GM18909 (cell line): Measurements from ENCODE around the gene DIS3.
"Not testable (repeated sequence)": the region's sequence is repeated elsewhere in the genome, so short reads cannot be mapped to it uniquely, and the experiment has no call there.

ENCODE experiments used
- ATAC-seq: cut with Tn5 transposase; IDR thresholded peaks from one replicate; pipeline ENCODE4 v1.9.1; 2021; ENCODE audit warnings: mild to moderate bottlenecking; ENCODE audit not compliant: unreplicated experiment, poor library complexity

Gene DIS3

DNA sequence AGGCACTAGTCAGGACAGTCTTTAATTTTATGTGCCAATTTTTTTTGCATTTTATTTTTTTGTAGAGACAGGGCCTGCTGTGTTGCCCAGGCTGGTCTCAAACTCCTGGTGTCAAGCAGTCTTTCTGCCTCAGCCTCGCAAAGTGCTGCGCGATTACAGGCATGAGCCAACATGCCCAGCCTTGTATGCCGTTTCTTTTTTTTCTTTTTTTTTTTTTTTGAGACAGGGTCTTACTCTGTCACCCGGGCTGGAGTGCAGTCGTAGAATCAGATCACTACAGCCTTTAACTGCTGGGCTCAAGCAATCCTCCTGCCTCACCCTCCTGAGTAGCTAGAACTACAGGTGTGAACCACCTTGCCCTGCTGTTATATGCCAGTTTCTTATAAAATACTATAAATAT, 27.6 kb downstream of the DIS3 start:
- ATAC-seq: no peak

DNA sequence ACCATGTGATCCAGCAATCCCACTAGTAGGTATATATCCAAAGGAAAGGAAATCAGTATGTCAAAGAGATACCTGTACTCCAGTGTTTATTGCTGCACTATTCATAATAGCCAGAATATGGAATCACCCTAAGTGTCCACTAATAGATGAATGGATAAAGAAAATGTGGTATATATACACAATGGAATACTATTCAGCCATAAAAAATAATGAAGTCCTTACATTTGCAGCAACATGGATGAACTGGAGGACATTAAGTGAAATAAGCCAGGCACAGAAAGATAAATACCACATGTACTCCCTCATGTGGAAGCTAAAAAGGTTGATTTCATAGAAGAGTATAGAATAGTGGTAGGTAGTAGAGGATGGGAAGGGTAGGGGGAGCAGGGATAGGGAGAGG, 30.5 kb downstream of the DIS3 start:
- ATAC-seq: no peak

DNA sequence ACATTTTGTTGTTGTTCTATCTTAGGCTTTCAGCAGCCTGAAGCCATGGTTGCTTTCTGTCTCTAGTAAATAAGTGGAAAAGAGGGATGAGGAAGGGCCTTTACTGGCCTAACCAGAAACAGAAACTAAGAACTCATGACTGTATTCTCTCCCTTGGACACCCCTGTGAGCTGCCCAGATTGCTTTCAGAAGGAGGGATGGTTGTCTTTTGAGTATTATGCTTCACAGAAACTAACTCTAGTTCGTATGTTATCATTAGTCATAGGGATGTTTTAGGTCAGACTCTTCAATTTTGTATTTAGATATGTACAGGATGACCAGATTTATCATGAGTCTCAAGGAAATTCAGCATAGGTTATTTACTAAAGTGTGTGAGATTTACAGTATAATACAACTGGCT, 36.4 kb downstream of the DIS3 start:
- ATAC-seq: no peak

DNA sequence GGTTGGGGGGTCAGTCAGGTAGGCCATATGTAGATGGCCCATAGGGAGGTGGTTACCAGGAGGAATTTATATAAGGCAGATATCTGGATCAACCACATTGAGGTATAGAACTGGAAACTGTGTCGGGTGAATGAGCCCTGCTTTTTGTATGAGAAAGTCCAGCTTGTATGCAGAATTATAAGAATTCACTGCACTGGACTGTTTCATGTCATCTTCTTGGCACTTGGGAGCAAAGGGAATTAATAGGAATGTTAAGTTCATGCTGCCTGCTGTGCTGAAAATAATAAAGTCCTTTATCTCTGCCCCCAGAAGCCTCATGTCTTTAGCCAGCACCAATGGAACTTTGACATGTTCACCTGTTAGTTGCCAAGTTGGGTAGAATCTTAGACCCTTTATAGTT, 41.7 kb downstream of the DIS3 start:
- ATAC-seq: no peak

DNA sequence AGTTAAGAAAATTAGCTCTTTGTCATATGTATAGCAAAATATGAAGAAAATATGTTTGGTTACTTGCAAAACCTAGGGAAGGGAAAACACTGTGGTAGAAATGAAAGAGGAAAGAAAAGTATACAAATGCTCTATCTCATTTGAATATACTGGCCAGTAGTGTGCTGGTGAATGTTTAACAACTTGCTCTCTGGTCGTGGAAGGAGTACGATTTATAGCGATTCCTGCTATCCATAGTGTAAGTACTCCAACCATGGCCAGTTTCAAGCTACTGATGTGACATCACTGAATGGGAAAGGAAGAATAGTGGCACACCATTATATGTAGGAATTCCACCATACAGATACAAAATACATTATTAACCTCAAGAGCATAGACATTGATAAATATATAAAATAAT, 44.7 kb downstream of the DIS3 start:
- ATAC-seq: no peak

DNA sequence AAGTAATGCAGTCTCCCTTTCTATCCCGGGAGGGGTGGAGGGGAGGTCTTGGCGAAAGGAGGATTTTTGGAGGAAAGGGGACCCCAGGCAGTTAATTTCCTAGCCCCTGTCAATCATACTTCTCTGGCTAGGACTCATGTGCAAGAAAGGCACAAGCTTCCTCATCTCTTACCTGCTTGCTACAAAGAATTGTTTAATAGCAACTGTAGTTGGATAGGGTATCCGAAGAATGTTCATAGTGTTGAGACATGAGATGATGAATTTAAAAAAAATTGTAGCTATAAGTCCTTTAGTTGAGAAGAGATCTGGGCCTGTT, 53.5 kb downstream of the DIS3 start:
- ATAC-seq: no peak

DNA sequence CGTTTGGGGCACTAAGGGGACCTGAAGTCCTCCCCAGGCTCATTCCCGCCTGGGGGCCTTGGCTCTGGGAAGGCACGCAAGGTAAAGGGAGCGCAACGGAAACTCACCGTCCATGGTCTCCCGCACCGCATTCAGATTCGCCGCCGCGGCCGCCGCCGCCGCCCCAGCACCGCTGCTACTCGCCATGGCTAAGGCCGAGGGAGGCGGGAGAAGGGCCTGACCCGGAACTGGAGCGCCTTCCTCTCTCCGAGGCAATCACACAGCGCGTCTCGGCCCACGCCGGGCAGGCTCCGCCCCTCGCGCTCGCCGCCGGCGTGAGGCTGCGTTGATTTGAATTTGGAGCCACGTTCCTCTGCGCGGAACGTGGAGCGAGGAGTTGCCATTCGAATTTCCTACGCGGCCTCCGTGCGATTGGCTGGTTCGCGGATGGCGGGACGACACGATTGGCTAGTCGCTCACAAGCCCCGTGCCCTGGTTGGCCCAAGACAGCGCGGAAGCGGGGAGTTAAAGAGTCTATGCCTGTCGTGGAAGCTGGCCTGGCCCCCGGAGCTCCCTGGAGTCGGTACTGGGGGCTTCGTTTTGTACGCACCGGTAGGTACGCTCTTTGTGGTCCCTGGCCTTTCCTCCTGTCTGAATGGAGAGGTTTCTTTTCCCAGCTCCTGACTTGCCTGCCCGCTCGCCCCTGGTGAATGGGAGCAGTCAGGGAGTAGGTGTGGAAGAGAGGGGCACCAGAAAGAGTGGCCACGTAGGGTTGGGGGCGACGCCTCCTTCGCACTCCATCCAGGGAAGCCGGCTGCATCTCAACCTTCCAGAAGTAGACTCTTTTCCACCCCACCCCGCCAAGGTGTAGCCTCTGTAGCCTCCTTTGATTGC, 54.0 kb downstream of the DIS3 start, which contains the start of the genes BORA and MZT1:
Gene BORA, plus strand, starts transcription at position 507 of the 873 bp plus-strand sequence. CDS start 1,018 bp downstream, outside the sequence.
Gene MZT1, minus strand, starts transcription at position 213 of the 873 bp plus-strand sequence. Its CDS starts 27 bp downstream, at position 186.
- ATAC-seq: peak; percentile 96

DNA sequence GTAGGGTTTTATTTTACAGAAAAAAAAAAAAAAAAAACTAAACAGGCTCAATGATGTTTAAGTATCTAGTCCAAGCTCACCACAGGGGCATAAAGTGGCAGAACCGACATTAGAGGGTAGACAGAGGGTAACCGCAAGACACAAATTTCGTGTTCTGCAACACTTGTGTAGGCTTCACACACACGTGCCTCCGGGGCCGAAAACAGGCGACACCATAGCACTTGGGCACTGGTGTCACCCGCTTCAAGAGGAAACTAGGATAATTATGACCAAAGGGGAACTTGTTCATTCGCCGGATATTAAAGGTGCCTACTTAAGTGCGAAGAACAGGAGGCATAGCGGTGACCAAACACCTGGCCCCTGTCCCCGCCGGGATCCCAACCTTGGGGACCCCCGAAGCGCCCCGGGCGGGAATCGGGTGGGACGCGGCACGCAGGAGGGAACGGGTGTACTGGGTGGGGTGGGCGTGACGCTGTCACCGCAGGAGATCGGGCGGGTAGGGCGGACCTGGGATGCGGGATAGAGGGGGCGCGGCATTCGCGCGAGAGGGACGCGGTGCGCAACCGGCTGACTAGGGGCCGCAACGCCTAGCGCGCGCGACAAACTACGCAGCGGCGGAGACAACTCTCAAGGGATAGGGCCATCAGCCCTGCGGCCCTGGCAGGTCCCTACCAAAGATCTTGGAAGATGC, 54.8 kb downstream of the DIS3 start:
- ATAC-seq: peak; percentile 29

DNA sequence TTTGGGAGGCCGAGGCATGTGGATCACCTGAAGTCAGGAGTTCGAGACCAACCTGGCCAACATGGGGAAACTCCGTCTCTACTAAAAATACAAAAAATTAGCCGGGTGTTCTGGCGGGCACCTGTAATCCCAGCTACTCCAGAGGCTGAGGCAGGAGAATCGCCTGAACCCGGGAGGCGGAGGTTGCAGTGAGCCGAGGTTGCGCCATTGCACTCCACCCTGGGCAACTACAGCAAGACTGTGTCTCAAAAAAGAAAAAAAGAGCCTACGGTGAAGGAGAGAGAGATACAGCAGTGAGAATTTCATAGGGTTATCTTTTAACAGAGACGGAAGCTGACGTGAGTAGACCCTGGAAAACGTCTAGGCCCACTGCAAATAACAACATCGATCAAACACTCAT, 55.5 kb downstream of the DIS3 start:
- not testable (repeated sequence) for ATAC-seq

DNA sequence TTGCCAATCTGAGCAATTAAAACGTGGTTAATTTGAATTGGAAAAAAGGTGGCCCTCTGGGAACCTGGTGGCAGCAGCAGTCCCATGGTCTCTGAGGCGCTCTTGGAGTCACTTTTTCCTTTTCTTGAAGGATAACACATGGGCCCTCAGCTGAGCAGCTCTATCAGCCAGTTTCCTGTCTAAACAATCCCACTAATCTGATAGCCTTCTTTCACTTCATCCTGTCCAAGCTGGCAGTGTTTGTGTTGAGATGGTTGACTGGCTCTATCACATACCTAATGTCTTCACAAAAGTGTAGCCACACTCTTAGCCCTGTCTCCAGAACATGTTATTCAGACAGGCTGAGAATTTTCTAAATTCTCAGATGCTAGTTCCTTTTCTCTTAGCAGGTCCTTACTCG, 64.9 kb downstream of the DIS3 start:
- ATAC-seq: no peak
